GM19463 (cell line): ENCODE results near the gene ZFP36L1.

ENCODE experiments used
- ATAC-seq: cut with Tn5 transposase; IDR thresholded peaks from one replicate; pipeline ENCODE4 v1.9.1; 2021; ENCODE audit warnings: mild to moderate bottlenecking, moderate library complexity; ENCODE audit not compliant: unreplicated experiment

ZFP36L1 gene

GRCh38 chr14:68785534-68786490 is 7.1 kb downstream of the ZFP36L1 start:
- no peak for ATAC-seq

DNA sequence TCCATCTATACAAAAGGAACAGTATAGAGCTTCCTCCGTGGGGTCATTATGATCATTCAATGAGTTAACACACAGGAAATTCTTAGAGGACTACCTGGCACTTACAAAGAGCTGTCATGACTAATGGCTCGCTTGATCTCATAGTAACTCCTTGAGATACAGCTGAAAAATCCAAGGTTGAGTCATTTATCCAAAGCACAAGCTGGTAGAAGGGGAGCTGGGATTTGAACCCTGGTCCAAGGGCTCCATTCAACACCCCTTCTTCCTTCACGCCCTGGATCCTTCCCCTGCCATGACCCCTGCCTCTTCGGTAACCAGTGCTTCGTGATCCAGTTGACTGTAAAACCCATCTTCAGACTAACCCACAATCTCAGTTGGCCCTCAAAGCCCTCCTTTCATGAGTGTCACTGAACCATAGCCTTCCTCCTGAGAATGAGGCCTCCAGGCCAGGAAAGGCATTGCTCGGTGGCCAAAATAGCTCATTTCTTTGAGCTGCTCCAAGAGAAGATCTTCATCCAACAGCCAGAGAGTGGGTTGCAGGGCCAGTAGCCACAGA is 7.8 kb downstream of the ZFP36L1 start:
- ATAC-seq = no peak

GRCh38 chr14:68784226-68784910 is 8.5 kb downstream of the ZFP36L1 start:
- peak; percentile 50 for ATAC-seq

DNA sequence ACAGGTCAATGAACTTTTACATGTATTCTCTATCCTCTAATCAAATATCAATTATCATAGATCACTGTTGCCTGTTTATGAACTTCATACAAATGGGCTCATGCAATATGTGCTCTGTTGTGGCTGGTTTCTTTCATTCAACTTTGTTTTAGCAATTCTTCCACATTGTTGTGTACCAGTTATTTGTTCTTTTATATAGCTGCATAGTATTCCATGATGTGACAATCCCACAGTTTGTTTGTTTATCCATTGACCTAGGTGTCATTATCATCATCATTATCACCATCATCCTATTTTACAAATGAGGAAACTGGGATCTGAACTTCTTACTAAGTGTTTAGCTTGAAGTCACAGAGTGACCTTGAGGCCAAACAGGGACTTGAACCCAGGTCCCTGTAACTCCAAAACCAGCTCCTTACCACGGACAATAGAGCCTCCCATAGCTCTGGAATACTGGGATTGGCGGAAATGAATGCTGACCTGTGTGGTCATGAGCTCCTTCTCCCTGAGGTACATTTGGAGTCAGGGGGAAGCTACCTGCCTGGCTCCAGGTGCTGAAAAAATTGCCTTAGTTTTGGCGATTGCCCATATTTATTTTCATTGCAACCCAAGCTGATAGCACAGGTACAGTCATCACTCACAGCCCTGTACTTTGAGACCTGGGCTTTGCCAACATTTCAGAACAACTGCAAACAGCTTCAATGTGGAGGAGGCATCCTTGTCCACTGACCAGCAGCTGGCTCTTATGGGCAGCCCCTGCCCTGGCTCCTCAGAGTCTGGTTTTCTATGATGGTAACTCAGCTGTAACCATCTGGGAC is 9.2 kb downstream of the ZFP36L1 start:
- ATAC-seq = no peak

GRCh38 chr14:68782091-68782981 is 10.5 kb downstream of the ZFP36L1 start:
- no peak for ATAC-seq

DNA sequence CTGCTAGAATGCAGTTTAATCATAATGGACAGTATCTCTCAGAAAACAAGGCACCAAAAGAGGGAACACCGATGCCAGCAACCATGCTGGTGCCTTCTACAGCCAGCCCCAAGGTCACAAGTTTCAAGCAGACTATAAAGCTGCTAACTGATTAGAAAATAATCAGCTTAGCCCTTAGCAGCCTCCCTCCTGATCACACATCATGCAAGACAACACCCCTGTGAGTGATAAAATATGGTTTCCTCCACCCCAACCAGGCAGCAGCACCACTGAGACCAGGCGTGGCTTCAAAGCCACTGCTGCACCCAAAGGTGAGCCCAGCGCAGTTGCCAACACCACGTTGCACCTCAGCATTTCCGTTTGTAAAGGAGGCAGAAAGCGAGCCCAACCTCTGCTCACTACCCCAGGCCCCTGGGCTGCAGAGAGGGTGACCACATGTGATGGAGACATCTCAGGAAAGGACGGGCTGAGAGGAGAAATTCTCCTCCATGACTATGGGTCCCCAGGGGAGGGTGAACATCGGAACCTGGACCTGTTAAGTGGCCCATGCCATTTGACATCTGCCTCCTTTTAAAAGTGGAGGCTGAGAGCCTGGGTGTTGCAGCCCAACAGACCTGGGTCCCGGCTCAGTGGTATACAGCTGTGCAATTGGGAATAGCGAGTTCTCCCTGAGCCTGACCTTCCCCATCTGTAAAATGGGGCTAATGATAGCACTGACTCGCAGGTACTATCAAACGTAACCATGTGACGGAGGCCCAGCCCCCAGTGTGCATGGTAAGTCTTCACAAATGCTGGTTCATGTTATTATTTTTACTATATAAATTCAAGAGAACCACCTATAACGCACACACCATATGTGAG is 11.5 kb downstream of the ZFP36L1 start:
- no peak for ATAC-seq

DNA sequence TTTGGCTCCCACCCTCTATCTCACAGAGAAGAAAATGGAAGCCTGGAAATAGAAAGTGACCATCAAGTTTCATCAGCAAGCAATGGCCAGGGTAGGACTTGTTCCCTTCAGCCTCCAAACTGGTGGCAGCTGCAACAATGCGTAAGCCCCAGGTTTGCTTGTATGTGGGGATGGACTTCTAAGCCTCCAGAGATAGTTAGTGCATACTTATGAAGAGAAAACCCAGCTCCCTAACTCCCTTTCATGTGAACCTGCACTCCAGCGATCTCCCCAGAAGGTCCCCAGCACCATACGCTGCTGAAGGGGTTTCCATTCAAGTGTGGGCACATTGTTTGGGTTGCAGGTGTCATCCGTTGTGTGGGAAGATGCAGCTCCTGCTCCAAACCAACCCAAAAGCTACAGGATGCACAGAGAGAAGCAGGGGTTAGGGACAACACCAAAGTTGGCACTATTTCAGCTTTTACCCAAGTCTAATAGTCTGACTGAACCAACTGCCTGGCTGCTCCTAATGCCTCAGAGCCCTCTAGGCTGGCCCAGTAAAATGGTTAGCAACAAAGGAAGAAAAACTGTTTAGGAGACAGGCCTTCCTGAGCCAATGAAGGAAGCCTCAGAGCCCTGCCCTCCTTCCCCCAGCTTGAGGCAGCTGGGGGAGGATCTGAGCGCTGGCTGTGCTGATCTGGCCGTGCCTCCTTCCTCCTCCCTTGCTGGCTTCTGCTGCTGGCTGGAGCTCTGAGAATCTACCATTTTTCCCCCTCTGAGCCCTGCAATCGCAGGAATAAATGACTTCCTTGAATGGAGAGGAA is 12.3 kb downstream of the ZFP36L1 start:
- no peak for ATAC-seq

- no peak for ATAC-seq
Measured at GRCh38 chr14:68779761-68780323, 13.0 kb downstream of the ZFP36L1 start.

DNA sequence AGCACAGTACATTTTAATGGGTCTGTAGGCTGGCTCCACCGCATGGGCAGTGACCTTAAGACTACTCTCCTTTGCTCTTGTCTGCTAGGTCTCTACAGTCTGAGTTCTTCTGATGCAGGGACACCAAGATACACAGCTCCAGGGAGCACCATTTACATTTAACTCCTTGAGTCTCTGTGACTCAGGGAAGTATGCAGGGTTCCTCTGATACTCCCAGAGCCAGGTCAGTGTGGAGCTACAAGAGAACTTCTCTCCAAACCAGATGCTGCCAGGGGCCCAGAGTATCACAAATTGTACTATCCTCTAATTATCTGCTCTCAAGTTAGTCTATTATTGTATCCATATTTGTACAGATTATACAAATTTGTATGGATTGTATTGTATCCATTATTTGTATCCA is 15.2 kb downstream of the ZFP36L1 start:
- ATAC-seq = no peak

- no peak for ATAC-seq
Measured at GRCh38 chr14:68775614-68776126, 17.2 kb downstream of the ZFP36L1 start.

DNA sequence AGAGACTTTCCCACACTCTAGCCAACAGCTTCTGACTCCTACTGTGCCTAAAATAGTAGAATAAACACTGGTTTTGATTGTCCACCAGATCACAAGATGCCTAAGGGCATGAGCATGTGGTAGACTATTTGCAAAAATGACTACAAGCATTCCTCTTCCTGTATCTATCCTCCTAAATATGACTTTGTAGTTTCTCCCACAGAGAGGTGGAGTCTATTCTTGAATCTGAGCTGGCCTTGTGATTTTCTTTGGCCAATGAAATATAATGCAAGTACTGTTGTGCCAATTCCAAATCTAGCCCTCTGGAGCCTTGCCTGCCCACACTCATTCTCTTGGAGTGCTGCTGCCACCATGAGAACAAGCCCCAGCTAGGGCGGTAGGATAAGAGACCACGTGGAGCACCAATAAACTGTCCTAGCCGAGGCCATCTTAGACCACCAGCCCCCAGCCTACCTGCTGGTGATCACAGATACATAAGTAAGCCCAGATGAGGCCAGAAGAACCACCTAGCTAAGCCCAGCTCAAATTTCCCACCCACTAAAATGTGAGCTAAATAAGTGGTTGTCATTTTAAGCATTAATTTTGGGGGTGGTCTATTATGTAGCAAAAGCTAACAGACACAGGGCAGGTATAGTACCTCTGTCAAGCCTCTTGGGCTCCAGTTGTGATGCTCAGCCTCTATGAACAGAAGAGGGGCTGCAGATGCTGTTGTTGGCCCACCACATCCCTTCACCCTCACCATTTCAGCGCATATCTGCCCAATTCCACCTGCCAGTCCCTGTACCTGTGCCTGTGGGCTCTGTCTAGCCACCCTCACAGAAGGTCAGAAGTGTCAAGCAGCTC is 17.9 kb downstream of the ZFP36L1 start:
- ATAC-seq = no peak

DNA sequence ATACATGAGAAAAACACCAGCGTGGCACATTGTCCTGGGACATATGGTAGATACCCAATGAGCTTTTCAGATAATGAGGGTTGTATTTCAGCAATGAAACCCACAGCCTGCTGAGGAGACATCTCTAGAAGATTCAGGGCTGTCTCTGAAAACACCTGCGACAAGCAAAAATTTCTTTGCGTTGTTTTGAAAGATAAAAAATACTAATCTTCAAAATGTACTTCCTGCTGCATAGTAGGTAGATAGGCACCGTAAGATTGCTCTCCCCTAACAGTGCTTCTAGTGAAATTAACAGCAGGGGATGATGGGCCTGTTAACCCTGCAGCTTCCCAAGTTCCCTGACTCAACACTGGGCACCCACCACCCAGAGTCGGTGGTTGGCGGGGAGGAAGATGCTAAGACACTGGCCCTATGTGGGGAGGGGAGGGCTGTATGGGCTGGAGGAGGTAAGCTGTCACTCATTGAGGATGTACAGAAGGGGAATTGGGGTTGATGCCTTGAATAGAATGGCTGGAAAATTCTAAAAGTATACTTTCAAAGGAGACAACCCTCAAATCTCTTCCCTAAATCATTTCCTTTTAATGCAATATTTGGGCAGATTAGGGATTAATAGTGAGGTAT is 20.0 kb downstream of the ZFP36L1 start:
- ATAC-seq = no peak

- no peak for ATAC-seq
Measured at GRCh38 chr14:68771631-68772030, 21.2 kb downstream of the ZFP36L1 start.

GRCh38 chr14:68770553-68771286 is 22.1 kb downstream of the ZFP36L1 start:
- no peak for ATAC-seq

GRCh38 chr14:68770051-68770450 is 22.8 kb downstream of the ZFP36L1 start:
- ATAC-seq = no peak

DNA sequence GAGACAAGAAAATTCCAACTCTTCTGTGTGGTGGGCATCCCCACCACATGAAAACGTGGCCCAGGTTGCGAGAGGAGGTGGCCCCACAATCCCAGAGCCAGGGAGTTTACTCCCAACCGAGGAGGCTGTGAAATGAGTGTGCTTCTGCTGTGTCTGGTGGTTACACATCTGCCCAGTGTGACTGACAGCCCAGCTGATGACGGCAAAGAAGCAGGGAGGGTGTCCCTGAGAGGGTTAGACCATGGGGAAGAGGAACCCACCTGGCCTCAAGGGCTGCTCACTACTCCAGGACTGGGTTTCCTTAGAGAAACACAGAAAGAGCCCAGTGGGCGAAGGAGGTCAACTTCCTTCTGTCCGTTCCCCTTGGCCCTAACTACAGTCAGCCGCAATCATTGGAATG is 24.6 kb downstream of the ZFP36L1 start:
- ATAC-seq = no peak
